Thyroid gland (tissue), 4 donors: ENCODE measurements around the gene CRHBP.

Experiments used
- CTCF ChIP-seq, 6 experiments: fragments of 200-600 bp in 3 of 6; fragments of 450-650 bp in 3 of 6; sonication (generic) in 3 of 6; IDR thresholded peaks; one replicate each; pipeline ENCODE4 v1.5.1; 2016 to 2019; ENCODE audit warnings: antibody characterized with exemption in 6 of 6, mild to moderate bottlenecking in 2 of 6, inconsistent platforms in 1 of 6, moderate library complexity in 1 of 6
- POLR2A ChIP-seq, 2 donors: fragments of 450-650 bp; IDR thresholded peaks; one replicate each; pipeline ENCODE4 v1.6.1; 2017; ENCODE audit warnings: antibody characterized with exemption in 2 of 2, mild to moderate bottlenecking in 2 of 2, moderate library complexity in 1 of 2

- no peak for TF ChIP-seq CTCF (IDR thresholded peaks at IDR 0.05)
- no peak for TF ChIP-seq POLR2A (IDR thresholded peaks at IDR 0.05)
Measured at GRCh38 chr5:77012601-77013000, 59.8 kb downstream of the CRHBP start.
